T-cell (primary cell): ENCODE results near the gene SGMS2. TPM values are rescaled to one million over a fixed set of nuclear protein-coding genes. Genes with fewer than 3 reads are reported as not detected.

Experiments
- ATAC-seq, 4 experiments: fragments of 200-7000 bp in 3 of 4; fragments of 150-1000 bp in 1 of 4; cut with Tn5 transposase; replicated peaks in 1 of 4; 1 replicate in 3 of 4; 2 replicates in 1 of 4; pipeline ENCODE4 v1.10.0; 2021; ENCODE audit warnings: moderate library complexity in 3 of 4, mild to moderate bottlenecking in 2 of 4, moderate number of reproducible peaks in 1 of 4
- CTCF ChIA-PET, 2 donors: fragments of 300-600 bp; sonication (Branson Sonifier 250); formaldehyde crosslinking; loops; one replicate each; lab custom pipeline; 2022; ENCODE audit warnings: antibody characterized with exemption in 2 of 2; lab: Charles Lee
- POLR2A ChIA-PET, 2 donors: fragments of 300-600 bp; sonication (Branson Sonifier 250); formaldehyde crosslinking; loops; one replicate each; lab custom pipeline; 2022; ENCODE audit warnings: antibody characterized with exemption in 2 of 2; lab: Charles Lee
- DNase-seq, 35 experiments: peaks; one replicate each; pipeline versions ENCODE4 v3.0.0 to v3.0.0-alpha.2; 2013 to 2023
- H3K27ac ChIP-seq: one replicate; pipeline ENCODE4 v1.5.1; 2013; ENCODE audit warnings: low read length
- H3K27me3 ChIP-seq, 2 experiments: replicated peaks in 1 of 2; 1 replicate in 1 of 2; 2 replicates in 1 of 2; pipeline versions ENCODE4 v1.6.1 to v1.7.0; 2013; ENCODE audit warnings: low read length in 1 of 2, mixed read lengths in 1 of 2; ENCODE audit not compliant: control insufficient read depth in 2 of 2, insufficient read depth in 2 of 2; ENCODE audit errors: extremely low read depth in 1 of 2
- H3K36me3 ChIP-seq, 2 donors: 1 replicate in 1 of 2; 2 replicates in 1 of 2; pipeline versions ENCODE4 v1.6.1 to v1.7.0; 2013; ENCODE audit warnings: low read length in 1 of 2; ENCODE audit not compliant: control insufficient read depth in 2 of 2, insufficient read depth in 1 of 2; ENCODE audit errors: extremely low read depth in 1 of 2
- H3K4me1 ChIP-seq, 2 experiments: 1 replicate in 1 of 2; 2 replicates in 1 of 2; pipeline versions ENCODE4 v1.6.1 to v1.7.0; 2013; ENCODE audit warnings: low read length in 2 of 2, mixed read lengths in 1 of 2; ENCODE audit not compliant: insufficient read depth in 2 of 2, control insufficient read depth in 1 of 2; ENCODE audit errors: extremely low read depth in 1 of 2
- H3K4me3 ChIP-seq, 2 donors: 1 replicate in 1 of 2; 2 replicates in 1 of 2; pipeline versions ENCODE4 v1.5.1 to v1.7.0; 2013; ENCODE audit warnings: mild to moderate bottlenecking in 2 of 2, low read length in 1 of 2, moderate library complexity in 1 of 2; ENCODE audit not compliant: control insufficient read depth in 1 of 2; ENCODE audit errors: extremely low read depth in 1 of 2
- H3K9me3 ChIP-seq: 2 replicates; pipeline ENCODE4 v1.7.0; 2013
- H3K27ac Mint-ChIP-seq, 2 donors: one replicate each; pipeline ENCODE4 v1.8.0; 2020 to 2021; ENCODE audit warnings: mild to moderate bottlenecking in 2 of 2, mixed read lengths in 2 of 2
- H3K27me3 Mint-ChIP-seq, 2 donors: one replicate each; pipeline ENCODE4 v1.8.0; 2021 to 2022; ENCODE audit warnings: mixed read lengths in 2 of 2
- H3K36me3 Mint-ChIP-seq: one replicate; pipeline ENCODE4 v1.8.0; 2021; ENCODE audit warnings: mixed read lengths
- H3K4me1 Mint-ChIP-seq, 3 donors: one replicate each; pipeline ENCODE4 v1.8.0; 2020 to 2022; ENCODE audit warnings: mixed read lengths in 3 of 3, mild to moderate bottlenecking in 1 of 3
- H3K4me3 Mint-ChIP-seq, 3 donors: one replicate each; pipeline ENCODE4 v1.8.0; 2020 to 2022; ENCODE audit warnings: mild to moderate bottlenecking in 3 of 3, mixed read lengths in 3 of 3, moderate library complexity in 3 of 3
- H3K9me3 Mint-ChIP-seq, 3 donors: one replicate each; pipeline ENCODE4 v1.8.0; 2020 to 2022; ENCODE audit warnings: mixed read lengths in 3 of 3
- WGBS: methylation state at CpG from one replicate; pipeline ENCODE4 v1.1.5; 2013; ENCODE audit warnings: missing lambda C conversion rate; ENCODE audit not compliant: insufficient coverage; 5-methylcytosine and 5-hydroxymethylcytosine counted together
- total RNA-seq, 35 experiments: library from RNA in 6 of 35; stranded (reverse) in 6 of 35; fragments of 120-200 nt in 1 of 35; gene quantifications; one replicate each; pipeline versions ENCODE4 v1.2.1 to v1.2.4 and lab custom pipeline; 2013 to 2026

SGMS2 gene
- total RNA-seq, 5 donors from 2014 or later (not counting 1 experiment from before 2014, with no cell fraction given) = 0.25 to 0.82 TPM; not detected in 3

GRCh38 chr4:107850438-107850837, 25.7 kb downstream of the SGMS2 start:
- no peaks in the 10 kb centered on the region for H3K27me3 ChIP-seq
- 72% methylated on average over 2 of the region's 2 CpGs for WGBS
- no peak overlapping the region for H3K27ac ChIP-seq
- Mint-ChIP-seq H3K9me3 (peaks cover 0 to 6% (median 4%) of the 10 kb centered on the region in 3 donors), H3K4me3 (no peak overlapping the region), H3K27ac (no peak overlapping the region), H3K36me3 (no peaks in the 10 kb centered on the region), H3K27me3 (peaks cover 10 to 28% of the 10 kb centered on the region in 2 donors), H3K4me1 (peaks cover 0 to 15% (median 0%) of the 10 kb centered on the region in 3 donors)
- no peaks in the 10 kb centered on the region for H3K9me3 ChIP-seq
- no peaks in the 10 kb centered on the region for H3K4me1 ChIP-seq
- DNase-seq (no peak), ATAC-seq (no peak)
- POLR2A ChIA-PET = no interaction called here
- no peaks in the 10 kb centered on the region for H3K36me3 ChIP-seq
- no peak overlapping the region for H3K4me3 ChIP-seq
- CTCF ChIA-PET = no interaction called here

- H3K9me3 ChIP-seq = no peaks in the 10 kb centered on the region
- H3K27me3 ChIP-seq = peaks cover 2 to 3% of the 10 kb centered on the region in 2 experiments
- ChIA-PET POLR2A (no interaction called here), CTCF (interaction anchor here in 1 of 2 donors (1.5 kb wide), 1 partner anchor 9 kb away, joined by 3 read pairs; no protein-coding TSS in a partner anchor)
- H3K4me1 Mint-ChIP-seq = peaks cover 0 to 15% (median 0%) of the 10 kb centered on the region in 3 donors
- H3K27ac ChIP-seq = no peak overlapping the region
- 60% methylated on average over 1 of the region's 9 CpGs for WGBS
- H3K4me1 ChIP-seq = no peaks in the 10 kb centered on the region
- peaks cover 26 to 48% of the 10 kb centered on the region in 2 donors for H3K27me3 Mint-ChIP-seq
- H3K36me3 ChIP-seq = no peaks in the 10 kb centered on the region
- H3K9me3 Mint-ChIP-seq = no peaks in the 10 kb centered on the region
- H3K36me3 Mint-ChIP-seq = no peaks in the 10 kb centered on the region
- no peak overlapping the region for H3K4me3 Mint-ChIP-seq
- H3K4me3 ChIP-seq = no peak overlapping the region
- ATAC-seq (no peak), DNase-seq (no peak)
- no peak overlapping the region for H3K27ac Mint-ChIP-seq
Measured at GRCh38 chr4:107853444-107854355, 29.0 kb downstream of the SGMS2 start.

GRCh38 chr4:107854356-107855022, 29.8 kb downstream of the SGMS2 start:
- peaks cover 29 to 48% of the 10 kb centered on the region in 2 donors for H3K27me3 Mint-ChIP-seq
- H3K4me1 Mint-ChIP-seq = peaks cover 0 to 15% (median 0%) of the 10 kb centered on the region in 3 donors
- no peaks in the 10 kb centered on the region for H3K4me1 ChIP-seq
- H3K27me3 ChIP-seq = peaks cover 2 to 3% of the 10 kb centered on the region in 2 experiments
- ATAC-seq = no peak
- no peaks in the 10 kb centered on the region for H3K36me3 Mint-ChIP-seq
- POLR2A ChIA-PET = no interaction called here
- H3K9me3 ChIP-seq = no peaks in the 10 kb centered on the region
- H3K27ac Mint-ChIP-seq = no peak overlapping the region
- H3K4me3 ChIP-seq = no peak overlapping the region
- no peaks in the 10 kb centered on the region for H3K9me3 Mint-ChIP-seq
- H3K4me3 Mint-ChIP-seq = no peak overlapping the region
- no peak overlapping the region for H3K27ac ChIP-seq
- CTCF ChIA-PET = interaction anchor here in 1 of 2 donors (1.5 kb wide), 1 partner anchor 8 kb away, joined by 3 read pairs; no protein-coding TSS in a partner anchor
- DNase-seq = no peak
- no CpG with 5 or more reads among the region's 3 CpGs for WGBS
- no peaks in the 10 kb centered on the region for H3K36me3 ChIP-seq

- DNase-seq = no peak
- no peaks in the 10 kb centered on the region for H3K9me3 Mint-ChIP-seq
- no peaks in the 10 kb centered on the region for H3K9me3 ChIP-seq
- H3K4me3 Mint-ChIP-seq = no peak overlapping the region
- no peaks in the 10 kb centered on the region for H3K4me1 ChIP-seq
- H3K36me3 Mint-ChIP-seq = no peaks in the 10 kb centered on the region
- H3K4me3 ChIP-seq = no peak overlapping the region
- no peak for ATAC-seq
- ChIA-PET POLR2A (no interaction called here), CTCF (no interaction called here)
- H3K27me3 ChIP-seq = peaks cover 2 to 3% of the 10 kb centered on the region in 2 experiments
- no peaks in the 10 kb centered on the region for H3K36me3 ChIP-seq
- H3K4me1 Mint-ChIP-seq = peaks cover 0 to 12% (median 0%) of the 10 kb centered on the region in 3 donors
- WGBS = 17% methylated on average over 1 of the region's 3 CpGs
- H3K27ac Mint-ChIP-seq = no peak overlapping the region
- peaks cover 32 to 44% of the 10 kb centered on the region in 2 donors for H3K27me3 Mint-ChIP-seq
- H3K27ac ChIP-seq = no peak overlapping the region
Measured at GRCh38 chr4:107855723-107856122, 31.0 kb downstream of the SGMS2 start.

GRCh38 chr4:107856901-107857300, 32.2 kb downstream of the SGMS2 start:
- CTCF ChIA-PET = no interaction called here
- Histone ChIP-seq H3K4me3 (no peak overlapping the region), H3K27ac (no peak overlapping the region), H3K4me1 (no peaks in the 10 kb centered on the region), H3K36me3 (no peaks in the 10 kb centered on the region), H3K9me3 (no peaks in the 10 kb centered on the region), H3K27me3 (peaks cover 2 to 3% of the 10 kb centered on the region in 2 experiments)
- H3K36me3 Mint-ChIP-seq = no peaks in the 10 kb centered on the region
- H3K9me3 Mint-ChIP-seq = no peaks in the 10 kb centered on the region
- H3K4me1 Mint-ChIP-seq = peaks cover 0 to 2% (median 0%) of the 10 kb centered on the region in 3 donors
- H3K27me3 Mint-ChIP-seq = peaks cover 32 to 43% of the 10 kb centered on the region in 2 donors
- WGBS = no CpG with 5 or more reads among the region's 1 CpG
- DNase-seq (no peak), ATAC-seq (no peak)
- POLR2A ChIA-PET = no interaction called here
- no peak overlapping the region for H3K4me3 Mint-ChIP-seq
- no peak overlapping the region for H3K27ac Mint-ChIP-seq

- Histone ChIP-seq H3K9me3 (no peaks in the 10 kb centered on the region), H3K36me3 (no peaks in the 10 kb centered on the region), H3K4me1 (no peaks in the 10 kb centered on the region), H3K4me3 (no peak overlapping the region), H3K27ac (no peak overlapping the region), H3K27me3 (peaks cover 2 to 3% of the 10 kb centered on the region in 2 experiments)
- POLR2A ChIA-PET = no interaction called here
- Mint-ChIP-seq H3K36me3 (no peaks in the 10 kb centered on the region), H3K4me3 (no peak overlapping the region), H3K9me3 (no peaks in the 10 kb centered on the region), H3K27ac (no peak overlapping the region), H3K4me1 (no peaks in the 10 kb centered on the region), H3K27me3 (peaks cover 32 to 48% of the 10 kb centered on the region in 2 donors)
- ATAC-seq (no peak), DNase-seq (no peak)
- CTCF ChIA-PET = no interaction called here
- WGBS = 79% methylated on average over 3 of the region's 4 CpGs
Measured at GRCh38 chr4:107857741-107858140, 33.0 kb downstream of the SGMS2 start.
